Nephron progenitor cell (in vitro differentiated cells): Measurements from ENCODE around the gene STK35.

ENCODE experiments used
- DNase-seq: peaks from one replicate; pipeline ENCODE4 v3.0.0; 2021
- H3K27ac Mint-ChIP-seq: 2 replicates; pipeline ENCODE4 v1.8.0; 2021; ENCODE audit warnings: mild to moderate bottlenecking, moderate library complexity, mixed read lengths
- H3K27me3 Mint-ChIP-seq: 2 replicates; pipeline ENCODE4 v1.8.0; 2021; ENCODE audit warnings: mild to moderate bottlenecking, low read depth, mixed read lengths; ENCODE audit not compliant: poor library complexity
- H3K36me3 Mint-ChIP-seq: 2 replicates; pipeline ENCODE4 v1.8.0; 2021; ENCODE audit warnings: low read depth, mixed read lengths
- H3K4me1 Mint-ChIP-seq: 2 replicates; pipeline ENCODE4 v1.8.0; 2021; ENCODE audit warnings: mixed read lengths
- H3K4me3 Mint-ChIP-seq: 2 replicates; pipeline ENCODE4 v1.8.0; 2021; ENCODE audit warnings: mild to moderate bottlenecking, moderate library complexity, mixed read lengths
- H3K9me3 Mint-ChIP-seq: 2 replicates; pipeline ENCODE4 v1.8.0; 2021; ENCODE audit warnings: mild to moderate bottlenecking, moderate library complexity, mixed read lengths
- CTCF ChIP-seq: fragments of 200-600 bp; sonication (generic); IDR thresholded peaks from 2 replicates; pipeline ENCODE4 v1.5.0; 2021; ENCODE audit warnings: antibody characterized with exemption

STK35 gene

DNA sequence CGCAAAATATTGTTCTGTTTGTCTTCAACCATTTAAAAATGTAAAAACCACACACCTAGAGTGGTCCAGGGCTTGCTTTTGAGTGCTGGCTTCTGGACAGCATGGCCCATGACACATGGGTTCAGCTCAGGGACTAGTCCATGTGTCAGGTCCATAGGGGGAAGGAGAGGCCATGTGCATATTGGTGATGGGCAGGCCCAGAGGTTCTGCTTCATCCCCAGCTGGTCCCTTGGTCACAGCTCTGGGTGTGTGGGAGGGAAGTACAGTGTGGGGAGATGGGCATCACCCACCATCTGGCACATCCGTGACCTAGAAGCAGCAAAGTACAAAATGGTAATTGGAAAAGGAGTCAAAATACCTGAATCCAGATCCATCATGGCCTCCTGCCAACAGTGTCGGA is 50.7 kb downstream of the STK35 start:
- Mint-ChIP-seq H3K27me3 (peaks cover 6% of the 10 kb centered on the region), H3K9me3 (no peaks in the 10 kb centered on the region), H3K36me3 (peaks cover 6% of the 10 kb centered on the region), H3K4me1 (peaks cover 10% of the 10 kb centered on the region), H3K4me3 (no peak overlapping the region), H3K27ac (no peak overlapping the region)
- no peak for DNase-seq
- no peak for TF ChIP-seq CTCF

- Mint-ChIP-seq H3K27ac (no peak overlapping the region), H3K4me3 (no peak overlapping the region), H3K9me3 (no peaks in the 10 kb centered on the region), H3K4me1 (peaks cover 10% of the 10 kb centered on the region), H3K27me3 (peaks cover 10% of the 10 kb centered on the region), H3K36me3 (peaks cover under 1% of the 10 kb centered on the region)
- TF ChIP-seq CTCF, result no peak
- DNase-seq, result no peak
Observed at GRCh38 chr20:2153326-2153725, 51.7 kb downstream of the STK35 start.

DNA sequence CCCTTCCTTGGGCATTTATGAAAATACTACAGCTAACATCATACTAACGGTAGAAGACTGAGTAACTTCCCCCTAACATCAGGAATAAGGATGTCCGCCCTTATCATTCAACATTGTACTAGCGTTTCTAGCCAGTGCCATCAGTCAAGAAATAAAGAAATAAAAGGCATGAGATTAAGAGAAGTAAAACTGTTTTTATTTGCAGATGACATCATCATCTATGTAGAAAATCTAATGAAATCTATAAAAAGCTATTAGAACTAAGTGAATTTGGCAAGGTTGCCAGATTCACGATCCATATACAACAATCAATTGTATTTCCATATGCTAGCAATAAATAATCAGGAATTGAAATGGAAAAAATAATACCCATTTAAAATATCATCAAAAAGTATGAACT is 54.6 kb downstream of the STK35 start:
- TF ChIP-seq CTCF, result no peak
- Mint-ChIP-seq H3K27me3 (peaks cover 7% of the 10 kb centered on the region), H3K9me3 (no peaks in the 10 kb centered on the region), H3K36me3 (no peaks in the 10 kb centered on the region), H3K27ac (no peak overlapping the region), H3K4me1 (peaks cover 8% of the 10 kb centered on the region), H3K4me3 (no peak overlapping the region)
- no peak for DNase-seq

- Mint-ChIP-seq H3K4me1 (peaks cover 6% of the 10 kb centered on the region), H3K36me3 (no peaks in the 10 kb centered on the region), H3K4me3 (no peak overlapping the region), H3K9me3 (no peaks in the 10 kb centered on the region), H3K27ac (no peak overlapping the region), H3K27me3 (peaks cover 7% of the 10 kb centered on the region)
- DNase-seq, result no peak
- TF ChIP-seq CTCF, result no peak
Observed at GRCh38 chr20:2156666-2157624, 55.3 kb downstream of the STK35 start.

- Mint-ChIP-seq H3K4me1 (peaks cover 14% of the 10 kb centered on the region), H3K9me3 (no peaks in the 10 kb centered on the region), H3K4me3 (no peak overlapping the region), H3K27ac (no peak overlapping the region), H3K36me3 (no peaks in the 10 kb centered on the region), H3K27me3 (peaks cover 13% of the 10 kb centered on the region)
- no peak for DNase-seq
- TF ChIP-seq CTCF, result no peak
Observed at GRCh38 chr20:2162125-2162822, 60.6 kb downstream of the STK35 start.
